IPS-NIHi11 (cell line): ENCODE results near the gene PALMD.

Experiments
- DNase-seq: peaks from one replicate; pipeline ENCODE4 v3.0.0; 2012; ENCODE audit warnings: mixed read lengths, low spot score

Gene PALMD

DNA sequence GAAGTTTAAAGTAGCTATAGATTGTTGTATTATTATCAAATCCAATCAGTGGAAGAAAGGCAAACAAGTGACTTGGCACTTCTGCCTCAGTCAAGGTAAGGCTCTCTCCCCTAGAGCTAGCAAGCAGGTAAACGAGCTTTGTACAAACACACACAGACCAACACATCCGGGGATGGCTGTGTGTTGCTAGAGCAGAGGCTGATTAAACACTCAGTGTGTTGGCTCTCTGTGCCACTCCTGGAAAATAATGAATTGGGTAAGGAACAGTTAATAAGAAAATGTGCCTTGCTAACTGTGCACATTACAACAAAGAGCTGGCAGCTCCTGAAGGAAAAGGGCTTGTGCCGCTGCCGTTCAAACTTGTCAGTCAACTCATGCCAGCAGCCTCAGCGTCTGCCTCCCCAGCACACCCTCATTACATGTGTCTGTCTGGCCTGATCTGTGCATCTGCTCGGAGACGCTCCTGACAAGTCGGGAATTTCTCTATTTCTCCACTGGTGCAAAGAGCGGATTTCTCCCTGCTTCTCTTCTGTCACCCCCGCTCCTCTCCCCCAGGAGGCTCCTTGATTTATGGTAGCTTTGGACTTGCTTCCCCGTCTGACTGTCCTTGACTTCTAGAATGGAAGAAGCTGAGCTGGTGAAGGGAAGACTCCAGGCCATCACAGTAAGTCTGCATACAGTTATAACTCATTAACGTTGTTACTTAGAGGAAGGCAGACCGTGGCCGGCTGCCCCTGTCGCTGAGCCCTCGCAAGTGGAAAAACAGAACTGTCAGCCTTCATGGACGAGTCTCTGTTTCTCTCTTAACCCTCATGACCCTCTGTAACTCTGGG, at the start of gene PALMD:
Gene PALMD, plus strand, starts transcription at position 415 of the 833 bp plus-strand sequence. Its CDS starts 205 bp downstream, at position 620.
- DNase-seq = no peak

DNA sequence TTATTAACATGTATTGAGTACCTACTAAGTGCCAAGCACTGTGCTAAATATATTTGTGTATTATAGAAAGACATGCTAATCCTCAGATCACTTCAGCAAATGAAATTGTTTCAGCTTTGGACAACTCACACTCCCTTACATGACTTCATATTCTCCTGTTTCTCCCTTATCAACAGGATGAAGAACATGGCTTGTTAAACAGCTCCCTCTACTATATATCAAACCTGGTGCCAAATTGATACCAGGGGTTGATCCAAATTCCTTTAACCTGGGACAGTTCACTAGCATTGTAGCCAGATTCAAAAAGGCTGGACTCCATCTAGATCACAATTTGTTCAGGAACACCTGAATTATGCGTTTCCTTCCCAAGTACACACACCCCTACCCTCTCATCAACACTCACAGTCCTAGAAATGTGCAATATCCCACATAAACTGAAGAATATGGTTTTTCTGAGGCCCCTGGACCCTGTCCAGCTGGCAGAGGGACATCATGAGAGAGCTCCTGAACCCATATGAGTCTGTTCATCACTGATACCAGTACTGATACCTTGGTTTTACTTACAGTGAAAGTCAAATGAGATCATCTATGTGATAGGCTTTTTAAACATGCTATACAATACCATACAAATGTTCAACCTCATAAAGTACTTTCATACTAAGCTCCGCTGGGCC, 47.0 kb upstream of the PALMD start:
- DNase-seq = no peak

- DNase-seq = no peak
These were observed 46.2 kb upstream of the PALMD start for GRCh38 chr1:99599678-99600175.

GRCh38 chr1:99600782-99601181, 45.1 kb upstream of the PALMD start:
- no peak for DNase-seq

- DNase-seq = no peak
These were observed 44.7 kb upstream of the PALMD start for GRCh38 chr1:99601208-99601607.

DNA sequence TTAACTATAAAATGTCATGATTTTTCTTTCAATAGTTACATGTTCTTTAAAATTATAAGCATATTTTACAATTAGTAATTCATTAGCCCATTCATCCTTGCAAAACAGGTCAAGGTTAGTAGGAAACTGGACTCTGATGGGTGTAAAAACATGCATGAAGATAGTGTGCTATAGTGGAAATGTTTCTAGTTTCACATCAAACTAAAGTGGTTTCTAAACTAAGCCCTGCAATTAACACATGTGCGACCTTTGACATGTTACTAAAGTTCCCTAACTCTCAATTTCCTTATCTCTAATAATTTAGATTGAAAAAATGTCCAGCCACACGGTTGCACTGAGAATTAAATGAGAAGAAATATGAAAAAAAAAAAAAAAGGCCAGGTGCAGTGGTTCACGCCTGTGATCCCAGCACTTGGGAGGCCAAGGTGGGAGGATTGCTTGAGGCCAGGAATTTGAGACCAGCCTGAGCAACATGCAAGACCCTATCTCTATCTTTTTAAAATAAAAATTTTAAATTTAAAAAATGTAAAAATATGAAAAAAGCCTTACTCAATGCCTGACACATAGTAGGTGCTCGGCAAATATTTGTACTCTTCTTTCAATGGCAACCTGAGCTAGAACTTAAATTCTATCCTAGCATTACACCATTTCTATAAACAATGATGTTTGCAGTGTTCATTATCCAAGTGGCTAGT, 44.1 kb upstream of the PALMD start:
- no peak for DNase-seq

GRCh38 chr1:99602404-99602969, 43.4 kb upstream of the PALMD start:
- DNase-seq = no peak

DNA sequence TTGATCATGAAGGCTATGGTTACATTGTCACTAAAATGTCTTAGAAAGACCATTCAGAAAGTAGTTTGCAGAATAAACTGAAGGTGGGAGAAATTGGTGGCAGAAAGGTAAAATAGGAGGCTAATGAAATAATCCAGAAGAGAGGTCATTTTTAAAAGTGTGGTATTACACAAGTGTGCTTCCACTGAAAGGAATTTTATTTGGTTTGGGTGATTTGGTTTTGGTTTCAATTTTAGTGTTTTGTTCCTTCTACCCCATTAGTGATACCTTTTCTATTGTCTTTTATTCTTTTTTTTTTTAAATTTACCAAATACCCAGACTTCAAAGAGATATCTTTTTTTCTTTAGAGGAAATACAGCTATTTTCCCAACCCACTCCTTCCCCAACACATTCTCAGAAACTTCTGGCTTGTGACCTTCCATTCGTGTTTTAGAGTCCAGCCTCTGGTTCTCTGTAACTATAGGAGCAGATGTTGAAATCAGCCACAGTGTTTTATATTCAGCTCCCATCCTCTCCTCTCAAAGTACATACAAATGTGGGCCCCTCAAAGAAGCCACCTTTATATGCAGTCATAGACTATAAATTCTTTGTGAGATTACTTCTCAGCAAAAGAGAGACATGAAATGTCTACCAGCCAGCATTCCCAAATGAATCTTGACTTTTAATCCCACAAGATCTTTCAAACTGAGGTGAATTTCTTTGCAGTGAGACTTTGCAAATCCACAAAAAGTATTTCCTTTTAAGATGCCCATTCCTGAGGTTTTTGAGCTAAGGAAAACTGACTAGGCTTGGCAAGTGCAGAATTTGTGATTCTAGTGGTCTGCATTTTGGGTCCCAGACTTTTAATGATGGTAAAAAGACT, 42.0 kb upstream of the PALMD start:
- no peak for DNase-seq

DNA sequence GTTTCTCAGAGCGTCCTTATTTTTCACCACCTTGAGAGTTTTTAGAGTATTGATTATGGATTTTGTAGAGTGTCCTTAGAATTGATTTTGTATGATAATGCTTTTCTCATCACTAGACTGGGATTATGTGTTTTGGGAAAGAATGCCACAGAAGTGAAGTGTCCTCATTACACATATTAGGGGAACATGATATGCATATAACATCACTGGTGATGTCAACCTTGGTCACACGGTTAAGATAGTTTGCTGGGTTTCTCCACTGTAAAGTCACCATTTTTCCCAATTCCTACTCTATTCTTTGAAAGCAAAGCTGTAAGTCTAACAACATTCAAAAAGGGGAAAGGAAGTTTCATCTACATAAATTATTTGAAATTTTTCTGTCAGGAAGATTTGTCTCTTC, 39.6 kb upstream of the PALMD start:
- no peak for DNase-seq

DNA sequence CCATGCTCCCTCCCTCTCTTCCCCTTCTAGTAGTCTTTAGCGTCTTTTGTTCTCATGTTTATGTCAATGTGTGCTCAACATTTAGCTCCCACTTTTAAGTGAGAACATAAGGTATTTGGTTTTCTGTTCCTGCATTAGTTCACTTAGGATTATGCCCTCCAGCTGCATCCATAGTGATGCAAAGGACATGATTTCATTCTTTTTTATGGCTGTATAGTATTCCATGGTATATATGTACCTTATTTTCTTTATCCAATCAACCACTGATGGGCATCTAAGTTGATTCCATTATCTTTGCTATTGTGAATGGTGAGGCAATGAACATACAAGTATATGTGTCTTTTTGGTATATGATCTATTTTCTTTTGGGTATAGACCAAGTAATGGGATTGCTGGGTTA, 38.3 kb upstream of the PALMD start:
- DNase-seq = no peak

DNA sequence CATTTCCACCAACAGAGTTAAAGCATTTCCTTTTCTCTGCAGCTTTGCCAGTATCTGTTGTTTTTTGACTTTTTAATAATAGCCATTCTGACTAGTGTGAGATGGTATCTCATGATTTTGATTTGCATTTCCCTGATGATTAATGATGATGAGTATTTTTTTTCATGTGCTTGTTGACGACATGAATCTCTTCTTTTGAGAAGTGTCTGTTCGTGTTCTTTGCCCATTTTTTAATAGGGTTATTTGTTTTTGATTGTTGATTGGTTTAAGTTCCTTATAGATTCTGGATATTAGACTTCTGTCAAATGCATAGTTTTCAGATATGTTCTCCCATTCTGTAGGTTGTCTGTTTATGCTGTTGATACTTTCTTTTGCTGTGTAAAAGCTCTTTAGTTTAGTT, 37.9 kb upstream of the PALMD start:
- DNase-seq = no peak

DNA sequence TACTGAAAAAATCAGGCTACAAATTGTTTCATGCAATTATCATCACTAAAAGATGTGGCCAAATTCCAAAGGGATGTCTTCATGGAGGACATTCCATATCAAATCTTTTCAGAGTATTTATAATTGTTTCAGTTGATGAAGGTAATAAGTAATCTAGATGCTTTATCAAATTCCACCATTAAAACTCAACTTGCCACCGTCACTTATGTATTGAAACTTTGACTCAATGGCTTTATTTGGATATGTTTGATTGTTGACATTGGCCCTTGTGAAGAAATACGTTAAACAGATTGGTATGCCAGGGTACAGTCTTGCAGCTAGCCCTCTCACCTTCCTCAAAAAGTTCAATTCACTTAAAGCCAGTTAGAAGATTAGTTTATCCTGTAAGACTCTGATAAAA, 32.2 kb upstream of the PALMD start:
- no peak for DNase-seq

GRCh38 chr1:99614728-99615127, 31.2 kb upstream of the PALMD start:
- no peak for DNase-seq

- DNase-seq = peak; percentile 13
These were observed 26.3 kb upstream of the PALMD start for GRCh38 chr1:99619583-99619982.

GRCh38 chr1:99621340-99621901, 24.5 kb upstream of the PALMD start:
- DNase-seq = no peak

DNA sequence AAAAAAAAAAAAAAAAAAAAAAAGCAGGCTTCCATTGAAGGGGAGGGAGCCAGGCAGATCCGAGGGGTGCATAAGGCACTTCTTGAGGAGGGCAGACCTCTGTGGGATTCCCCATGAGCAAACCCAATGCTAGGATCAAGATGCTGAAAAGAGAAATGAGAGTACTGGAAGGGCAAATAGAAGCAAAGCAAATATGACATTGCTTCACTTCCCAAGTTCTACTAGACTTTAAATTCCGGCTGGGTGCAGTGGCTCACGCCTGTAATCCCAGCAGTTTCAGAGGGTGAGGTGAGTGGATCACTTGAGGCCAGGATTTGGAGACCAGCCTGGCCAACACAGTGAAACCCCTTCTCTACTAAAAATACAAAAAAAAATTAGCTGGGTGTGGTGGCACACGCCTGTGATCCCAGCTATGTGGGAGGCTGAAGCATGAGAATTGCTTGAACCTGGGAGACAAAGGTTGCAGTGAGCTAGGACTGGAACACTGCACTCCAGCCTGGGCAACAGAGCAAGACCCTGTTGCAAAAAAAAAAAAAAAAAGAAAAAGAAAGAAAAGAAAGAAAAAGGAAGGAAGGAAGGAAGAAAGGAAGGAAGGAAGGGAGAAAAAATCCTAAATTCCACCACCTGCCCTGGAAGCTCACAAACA, 23.1 kb upstream of the PALMD start:
- DNase-seq = no peak

GRCh38 chr1:99623554-99623953, 22.4 kb upstream of the PALMD start:
- no peak for DNase-seq

GRCh38 chr1:99627615-99628014, 18.3 kb upstream of the PALMD start:
- no peak for DNase-seq

GRCh38 chr1:99629164-99629563, 16.7 kb upstream of the PALMD start:
- no peak for DNase-seq

GRCh38 chr1:99634971-99635624, 10.8 kb upstream of the PALMD start:
- DNase-seq = no peak
